WERI-Rb-1 (cell line): Measurements from ENCODE around the gene FCN3.
A peak's percentile ranks its signal among the peaks of the same experiment; 100 is the strongest.

Experiments used
- DNase-seq: peaks from one replicate; pipeline ENCODE4 v3.0.0-alpha.2; 2020
- H3K27ac ChIP-seq: fragments of 250-450 bp; sonication (Bioruptor Pico); 2 replicates; pipeline ENCODE4 v1.5.1; 2020; ENCODE audit warnings: mild to moderate bottlenecking, moderate library complexity
- H3K27me3 ChIP-seq: fragments of 250-450 bp; sonication (Bioruptor Pico); 2 replicates; pipeline ENCODE4 v1.5.1; 2021; ENCODE audit warnings: mild to moderate bottlenecking, low read depth, moderate library complexity; ENCODE audit not compliant: insufficient read depth, severe bottlenecking
- H3K36me3 ChIP-seq: fragments of 250-450 bp; sonication (Bioruptor Pico); 2 replicates; pipeline ENCODE4 v1.5.1; 2020; ENCODE audit warnings: mild to moderate bottlenecking, moderate library complexity
- H3K4me3 ChIP-seq: 2 replicates; pipeline ENCODE4 v1.5.1; 2011; ENCODE audit warnings: low read depth, mild to moderate bottlenecking, control low read depth, low read length
- H3K9me3 ChIP-seq: fragments of 250-450 bp; sonication (Bioruptor Pico); 2 replicates; pipeline ENCODE4 v1.5.1; 2021; ENCODE audit warnings: mild to moderate bottlenecking, moderate library complexity; ENCODE audit not compliant: severe bottlenecking
- TF ChIP-seq, protein P1 (sequence below): IDR thresholded peaks from 2 replicates; pipeline ENCODE4 v1.5.1; 2011; ENCODE audit warnings: low read depth, mild to moderate bottlenecking, control low read depth, inconsistent platforms, low read length

The FCN3 gene

DNA sequence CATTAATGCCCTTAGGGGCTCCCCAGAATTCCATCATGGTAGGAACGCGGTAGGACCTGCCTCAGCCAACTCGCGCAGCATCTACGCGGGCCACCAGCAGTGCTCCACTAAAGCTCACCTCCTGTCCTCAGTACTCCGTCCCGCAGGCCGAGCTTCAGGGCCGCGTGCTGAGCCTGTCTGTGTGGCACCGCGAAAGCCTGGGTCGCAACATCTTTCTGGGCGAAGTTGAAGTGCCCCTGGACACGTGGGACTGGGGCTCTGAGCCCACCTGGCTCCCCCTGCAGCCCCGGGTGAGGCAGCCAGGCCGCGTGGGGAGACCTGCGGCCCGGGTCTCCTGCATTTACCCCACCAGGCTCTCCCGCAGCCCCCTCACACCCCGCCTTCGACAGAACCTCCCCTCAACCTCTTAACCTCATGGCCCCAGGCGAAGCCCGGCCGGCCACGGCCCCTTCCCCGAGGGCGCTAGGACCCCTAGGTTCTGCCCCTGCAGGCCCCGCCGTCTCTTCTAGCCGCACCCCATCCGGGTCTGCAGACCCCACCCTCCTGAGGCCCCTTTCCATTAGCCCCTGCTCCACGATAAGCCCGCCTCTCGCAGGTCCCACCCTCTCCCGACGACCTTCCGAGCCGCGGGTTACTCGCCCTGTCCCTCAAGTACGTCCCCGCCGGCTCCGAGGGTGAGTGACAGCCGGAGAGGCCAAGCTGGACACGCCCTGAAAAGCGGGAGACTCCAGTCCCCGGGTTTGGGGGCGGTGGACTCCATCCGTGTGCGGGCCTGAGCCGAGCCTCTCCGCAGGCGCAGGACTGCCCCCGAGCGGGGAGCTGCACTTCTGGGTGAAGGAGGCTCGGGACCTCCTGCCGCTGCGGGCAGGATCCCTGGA lies 23.7 kb downstream of the FCN3 start:
- Histone ChIP-seq H3K36me3 (peaks cover 15% of the 10 kb centered on the region), H3K27me3 (no peaks in the 10 kb centered on the region), H3K9me3 (no peaks in the 10 kb centered on the region), H3K27ac (peak overlapping the region; percentile 51), H3K4me3 (no peak overlapping the region)
- TF ChIP-seq, protein P1, sequence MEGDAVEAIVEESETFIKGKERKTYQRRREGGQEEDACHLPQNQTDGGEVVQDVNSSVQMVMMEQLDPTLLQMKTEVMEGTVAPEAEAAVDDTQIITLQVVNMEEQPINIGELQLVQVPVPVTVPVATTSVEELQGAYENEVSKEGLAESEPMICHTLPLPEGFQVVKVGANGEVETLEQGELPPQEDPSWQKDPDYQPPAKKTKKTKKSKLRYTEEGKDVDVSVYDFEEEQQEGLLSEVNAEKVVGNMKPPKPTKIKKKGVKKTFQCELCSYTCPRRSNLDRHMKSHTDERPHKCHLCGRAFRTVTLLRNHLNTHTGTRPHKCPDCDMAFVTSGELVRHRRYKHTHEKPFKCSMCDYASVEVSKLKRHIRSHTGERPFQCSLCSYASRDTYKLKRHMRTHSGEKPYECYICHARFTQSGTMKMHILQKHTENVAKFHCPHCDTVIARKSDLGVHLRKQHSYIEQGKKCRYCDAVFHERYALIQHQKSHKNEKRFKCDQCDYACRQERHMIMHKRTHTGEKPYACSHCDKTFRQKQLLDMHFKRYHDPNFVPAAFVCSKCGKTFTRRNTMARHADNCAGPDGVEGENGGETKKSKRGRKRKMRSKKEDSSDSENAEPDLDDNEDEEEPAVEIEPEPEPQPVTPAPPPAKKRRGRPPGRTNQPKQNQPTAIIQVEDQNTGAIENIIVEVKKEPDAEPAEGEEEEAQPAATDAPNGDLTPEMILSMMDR, result no peak
- no peak for DNase-seq

DNA sequence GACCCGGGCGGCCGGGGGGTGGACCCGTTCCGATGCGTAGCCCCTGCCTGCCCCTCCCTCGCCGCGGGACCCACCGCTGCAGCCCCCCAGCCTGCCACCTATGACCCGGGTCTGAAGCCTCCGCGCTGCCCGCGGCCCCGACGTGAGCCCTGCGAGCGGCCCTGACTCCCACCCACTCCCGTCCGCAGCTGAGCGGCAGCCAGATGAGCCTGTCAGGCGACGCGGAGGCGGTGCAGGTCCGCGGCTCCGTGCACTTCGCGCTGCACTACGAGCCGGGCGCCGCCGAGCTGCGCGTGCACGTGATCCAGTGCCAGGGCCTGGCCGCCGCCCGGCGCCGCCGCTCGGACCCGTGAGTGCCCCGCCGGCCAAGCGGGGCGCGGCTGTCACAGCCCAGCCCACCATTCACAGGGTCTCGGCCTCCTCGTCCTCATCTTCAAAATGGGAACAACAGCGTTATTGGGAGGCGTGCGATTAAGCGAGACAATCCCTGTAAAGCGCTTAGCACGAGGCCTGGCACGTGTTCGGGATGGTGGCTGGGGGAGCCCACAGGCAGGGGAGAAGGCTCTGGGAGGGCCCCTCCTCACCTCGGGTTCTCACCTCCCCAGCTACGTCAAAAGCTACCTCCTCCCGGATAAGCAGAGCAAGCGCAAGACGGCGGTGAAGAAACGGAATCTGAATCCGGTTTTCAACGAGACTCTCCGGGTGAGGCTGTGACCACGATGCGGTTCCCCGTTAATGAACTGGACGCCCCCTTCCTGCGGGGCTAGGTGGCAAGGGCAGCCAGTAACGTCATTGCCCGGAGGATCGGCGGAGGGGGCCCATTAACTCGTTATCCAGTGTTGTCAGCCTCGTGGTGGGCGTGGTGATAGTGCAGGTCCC lies 24.6 kb downstream of the FCN3 start:
- H3K36me3 ChIP-seq, result peaks cover 10% of the 10 kb centered on the region
- H3K9me3 ChIP-seq, result no peaks in the 10 kb centered on the region
- H3K4me3 ChIP-seq, result peak overlapping the region; percentile 65
- H3K27ac ChIP-seq, result peak overlapping the region; percentile 81
- no peaks in the 10 kb centered on the region for H3K27me3 ChIP-seq
- DNase-seq, result peak; percentile 83
- TF ChIP-seq, protein P1, result no peak

DNA sequence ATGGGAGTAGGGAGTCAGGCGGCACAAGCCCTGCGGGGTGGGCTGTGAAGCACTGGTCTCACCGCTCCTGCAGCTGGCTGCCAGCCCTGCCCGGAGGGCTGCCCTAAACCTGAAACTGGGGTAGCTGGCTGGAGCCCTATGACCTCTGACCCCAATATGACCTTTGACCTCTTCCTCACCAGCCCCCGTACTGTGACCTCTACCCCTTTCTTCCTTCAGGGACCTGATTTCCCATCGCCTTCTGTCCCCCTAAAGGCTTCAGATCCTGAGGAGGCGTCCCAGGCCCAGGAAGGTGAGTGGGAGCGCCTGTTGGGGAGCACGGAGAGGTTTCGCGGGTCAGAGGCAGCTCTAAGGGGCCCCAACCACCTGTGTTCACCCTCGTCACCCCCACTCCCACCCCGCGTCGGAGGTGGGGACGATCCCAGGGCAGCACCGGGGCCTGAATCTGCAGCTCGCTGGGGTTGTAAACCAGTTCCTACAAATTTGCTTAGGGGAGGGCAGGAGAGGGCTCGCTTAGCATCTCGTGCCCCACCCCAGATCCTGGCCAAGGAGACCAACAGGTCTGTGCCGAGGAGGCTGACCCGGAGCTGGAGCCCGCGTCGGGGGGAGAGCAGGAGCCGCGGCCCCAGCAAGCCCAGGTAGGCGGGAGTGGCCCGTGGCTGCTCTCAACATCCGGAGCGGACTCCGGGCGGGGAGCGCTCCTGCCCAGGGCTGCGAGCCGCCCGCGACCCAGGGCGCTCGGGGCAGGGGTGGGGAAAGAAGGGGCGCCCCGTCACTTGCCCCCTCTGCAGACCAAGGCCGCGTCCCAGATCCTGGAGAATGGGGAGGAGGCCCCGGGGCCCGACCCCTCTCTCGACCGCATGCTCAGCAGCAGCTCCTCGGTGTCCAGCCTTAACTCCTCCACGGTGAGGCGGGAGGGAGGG lies 25.5 kb downstream of the FCN3 start:
- no peaks in the 10 kb centered on the region for H3K9me3 ChIP-seq
- peak; percentile 86 for DNase-seq
- H3K27ac ChIP-seq, result peak overlapping the region; percentile 81
- peak overlapping the region; percentile 65 for H3K4me3 ChIP-seq
- H3K27me3 ChIP-seq, result no peaks in the 10 kb centered on the region
- TF ChIP-seq, protein P1, result no peak
- peaks cover 9% of the 10 kb centered on the region for H3K36me3 ChIP-seq

DNA sequence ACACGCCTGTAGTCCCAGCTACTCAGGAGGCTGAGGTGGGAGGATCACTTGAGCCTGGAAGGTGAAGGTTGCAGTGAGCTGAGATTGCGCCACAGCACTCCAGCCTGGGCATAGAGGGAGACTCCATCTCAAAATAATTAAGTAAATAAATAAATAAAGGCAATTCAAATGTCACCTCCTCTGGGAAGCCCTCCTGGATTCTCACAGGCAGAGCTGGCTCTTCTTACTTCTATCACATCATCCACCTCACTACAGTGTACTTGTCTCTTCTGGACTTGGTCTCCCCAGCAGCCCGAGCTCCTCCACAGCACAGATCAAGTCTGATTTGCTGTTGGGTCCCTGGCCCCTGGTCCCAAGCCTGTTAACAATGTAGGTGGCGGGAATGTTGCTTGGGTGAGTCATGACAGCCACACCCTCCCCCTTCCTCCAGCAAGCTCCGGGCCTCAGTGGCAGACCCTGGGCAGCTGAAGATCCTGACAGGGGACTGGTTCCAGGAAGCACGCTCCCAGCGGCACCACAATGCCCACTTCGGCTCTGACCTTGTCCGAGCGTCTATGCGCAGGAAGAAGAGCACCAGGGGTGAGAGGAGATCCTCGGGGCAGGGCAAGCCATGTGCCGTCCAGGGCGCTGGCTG lies 27.5 kb downstream of the FCN3 start:
- TF ChIP-seq, protein P1, result no peak
- Histone ChIP-seq H3K36me3 (peaks cover 7% of the 10 kb centered on the region), H3K4me3 (no peak overlapping the region), H3K27me3 (no peaks in the 10 kb centered on the region), H3K27ac (no peak overlapping the region), H3K9me3 (no peaks in the 10 kb centered on the region)
- DNase-seq, result no peak

DNA sequence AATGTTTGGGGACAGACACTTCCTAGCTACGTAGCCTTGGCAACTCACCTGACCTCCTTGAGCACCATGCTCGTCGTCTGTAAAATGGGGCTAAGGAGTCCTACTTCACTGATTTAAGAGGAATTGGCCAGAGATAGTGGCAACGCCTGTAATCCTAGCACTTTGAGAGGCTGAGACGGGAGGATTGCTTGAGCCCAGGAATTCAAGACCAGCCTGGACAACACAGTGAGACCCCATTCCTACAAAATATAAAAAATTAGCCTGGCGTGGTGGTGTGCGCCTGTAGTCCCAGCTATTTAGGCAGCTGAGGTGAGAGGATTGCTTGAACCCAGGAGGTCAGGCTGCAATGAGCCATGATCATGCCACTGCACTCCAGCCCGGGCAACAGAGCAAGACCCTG lies 28.3 kb downstream of the FCN3 start:
- H3K36me3 ChIP-seq, result peaks cover 5% of the 10 kb centered on the region
- H3K9me3 ChIP-seq, result no peaks in the 10 kb centered on the region
- H3K27me3 ChIP-seq, result no peaks in the 10 kb centered on the region
- no peak for DNase-seq
- TF ChIP-seq, protein P1, result no peak
- H3K4me3 ChIP-seq, result no peak overlapping the region
- no peak overlapping the region for H3K27ac ChIP-seq
